LNCaP clone FGC (cell line): ENCODE measurements around the gene CBX4.
A peak's percentile ranks its signal among the peaks of the same experiment; 100 is the strongest.

Experiments used
- DNase-seq: peaks from one replicate; pipeline ENCODE4 v3.0.0-alpha.2; 2011; ENCODE audit warnings: low read depth
- H3K4me3 ChIP-seq: 2 replicates; pipeline ENCODE4 v1.5.1; 2011; ENCODE audit warnings: mild to moderate bottlenecking, low read depth, low read length, control low read depth
- CTCF ChIP-seq: IDR thresholded peaks from 2 replicates; pipeline ENCODE4 v1.5.1; 2012; ENCODE audit warnings: mild to moderate bottlenecking; ENCODE audit not compliant: control insufficient read depth, insufficient read depth; ENCODE audit errors: extremely low read depth

CBX4 gene

GRCh38 chr17:79875511-79875910 is 36.3 kb upstream of the CBX4 start:
- DNase-seq, result no peak
- TF ChIP-seq CTCF, result no peak

GRCh38 chr17:79874329-79874981 is 35.2 kb upstream of the CBX4 start:
- TF ChIP-seq CTCF, result peak; percentile 61
- no peak for DNase-seq
- H3K4me3 ChIP-seq, result no peak overlapping the region

More at GRCh38 chr17:79875511-79875910, 36.3 kb upstream of the CBX4 start:
- H3K4me3 ChIP-seq, result no peak overlapping the region

- DNase-seq, result no peak
- no peak overlapping the region for H3K4me3 ChIP-seq
- TF ChIP-seq CTCF, result no peak
Measured at GRCh38 chr17:79873583-79873982, 34.3 kb upstream of the CBX4 start.

- no peak for TF ChIP-seq CTCF
- no peak overlapping the region for H3K4me3 ChIP-seq
- DNase-seq, result no peak
Measured at GRCh38 chr17:79872762-79873161, 33.5 kb upstream of the CBX4 start.

GRCh38 chr17:79871131-79871530 is 31.9 kb upstream of the CBX4 start:
- H3K4me3 ChIP-seq, result no peak overlapping the region
- TF ChIP-seq CTCF, result no peak
- DNase-seq, result no peak

GRCh38 chr17:79870540-79870939 is 31.3 kb upstream of the CBX4 start:
- DNase-seq, result no peak
- TF ChIP-seq CTCF, result no peak
- H3K4me3 ChIP-seq, result no peak overlapping the region
